Small intestine (tissue), 7 donors: ENCODE results near the gene MESD. TPM values are rescaled to one million over a fixed set of nuclear protein-coding genes. Genes with fewer than 3 reads are reported as not detected.

Experiments used
- DNase-seq, 2 donors: peaks; one replicate each; pipeline versions ENCODE4 v3.0.0 to v3.0.0-alpha.2; 2013
- FAIRE-seq: peaks from 2 replicates; lab custom pipeline; 2012; peaks lifted over from hg19 to GRCh38; lab: Jason Lieb, UNC
- H3K27ac ChIP-seq, 3 donors: one replicate each; pipeline ENCODE4 v1.5.1; 2013; ENCODE audit warnings: low read length in 2 of 3, mild to moderate bottlenecking in 2 of 3, control low read depth in 1 of 3, inconsistent platforms in 1 of 3, low read depth in 1 of 3, moderate library complexity in 1 of 3
- H3K27me3 ChIP-seq, 3 donors: one replicate each; pipeline ENCODE4 v1.6.1; 2013; ENCODE audit warnings: low read length in 3 of 3, inconsistent platforms in 1 of 3; ENCODE audit not compliant: control insufficient read depth in 3 of 3, insufficient read depth in 3 of 3
- H3K36me3 ChIP-seq, 3 donors: one replicate each; pipeline ENCODE4 v1.6.1; 2013; ENCODE audit warnings: low read length in 3 of 3, inconsistent platforms in 1 of 3, low read depth in 1 of 3, mild to moderate bottlenecking in 1 of 3, moderate library complexity in 1 of 3; ENCODE audit not compliant: control insufficient read depth in 3 of 3, insufficient read depth in 2 of 3
- H3K4me1 ChIP-seq, 3 donors: one replicate each; pipeline ENCODE4 v1.6.1; 2013; ENCODE audit warnings: low read length in 2 of 3, inconsistent platforms in 1 of 3, low read depth in 1 of 3, mild to moderate bottlenecking in 1 of 3, moderate library complexity in 1 of 3; ENCODE audit not compliant: control insufficient read depth in 3 of 3, insufficient read depth in 2 of 3
- H3K4me3 ChIP-seq, 3 donors: one replicate each; pipeline ENCODE4 v1.5.1; 2013; ENCODE audit warnings: low read length in 3 of 3, control low read depth in 1 of 3, inconsistent platforms in 1 of 3, low read depth in 1 of 3, mild to moderate bottlenecking in 1 of 3, moderate library complexity in 1 of 3
- H3K9me3 ChIP-seq, 2 donors: one replicate each; pipeline ENCODE4 v1.6.1; 2013; ENCODE audit warnings: low read depth in 1 of 2, low read length in 1 of 2; ENCODE audit not compliant: control insufficient read depth in 2 of 2, insufficient read depth in 1 of 2
- WGBS, 3 donors: extraction: QIAGEN DNeasy Blood & Tissue Kit; methylation state at CpG; one replicate each; pipeline ENCODE4 v1.1.7; 2013; 5-methylcytosine and 5-hydroxymethylcytosine counted together
- polyA plus RNA-seq, 4 donors: library from polyadenylated mRNA; stranded (reverse) in 3 of 4; unstranded in 1 of 4; fragments of 200-250 nt in 3 of 4; fragments of 120-200 nt in 1 of 4; gene quantifications; one replicate each; pipeline versions ENCODE4 v1.2.1 to v1.2.3, GENCODE V29; 2013
- donor health status: healthy with polysubstance abuse.
- donor health status: control.
- donor health status: control.
- donor health status: Bipolar disorder and iron deficiency.
- donor health status: healthy.

The MESD gene
- polyA plus RNA-seq, 4 donors, result 4.7 to 33.9 (median 13.6) TPM

- Histone ChIP-seq H3K27ac (no peak overlapping the region), H3K9me3 (no peaks in the 10 kb centered on the region), H3K4me3 (no peak overlapping the region), H3K27me3 (no peaks in the 10 kb centered on the region), H3K36me3 (no peaks in the 10 kb centered on the region), H3K4me1 (no peaks in the 10 kb centered on the region)
- DNase-seq, result no peak
- 80 to 92% (median 89%) methylated on average over 4 of the region's 4 CpGs for WGBS, 3 donors
- no peak for FAIRE-seq
These were observed 20.5 kb upstream of the MESD start for GRCh38 chr15:81010086-81010485.

DNA sequence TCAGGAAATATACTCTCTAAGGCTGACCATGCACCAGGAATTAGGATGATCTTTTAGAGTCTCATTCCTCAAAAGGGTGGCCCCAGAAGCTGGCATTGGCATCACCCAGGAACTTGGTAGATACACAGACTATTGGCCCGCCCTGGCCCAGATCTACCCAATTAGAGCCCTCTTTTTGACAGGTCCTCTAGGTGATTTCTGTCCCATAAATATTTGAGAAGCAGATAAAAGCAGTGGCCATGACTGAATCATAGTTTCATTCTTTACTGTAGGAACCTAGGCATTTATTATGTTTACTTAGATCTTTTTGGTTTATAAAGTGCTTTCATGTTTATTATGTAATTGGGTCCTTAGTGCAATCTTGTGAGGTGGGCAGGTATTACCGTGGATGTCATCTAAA is 18.7 kb upstream of the MESD start:
- peaks cover 0 to 2% (median 0%) of the 10 kb centered on the region in 3 donors for H3K36me3 ChIP-seq
- no peaks in the 10 kb centered on the region for H3K9me3 ChIP-seq
- DNase-seq (peak; percentile 3 to 12), FAIRE-seq (no peak)
- peaks cover 0 to 6% (median 0%) of the 10 kb centered on the region in 3 donors for H3K4me1 ChIP-seq
- H3K4me3 ChIP-seq, result no peak overlapping the region
- 49 to 81% (median 60%) methylated on average over 2 of the region's 2 CpGs for WGBS, 3 donors
- no peak overlapping the region for H3K27ac ChIP-seq
- H3K27me3 ChIP-seq, result no peaks in the 10 kb centered on the region

DNA sequence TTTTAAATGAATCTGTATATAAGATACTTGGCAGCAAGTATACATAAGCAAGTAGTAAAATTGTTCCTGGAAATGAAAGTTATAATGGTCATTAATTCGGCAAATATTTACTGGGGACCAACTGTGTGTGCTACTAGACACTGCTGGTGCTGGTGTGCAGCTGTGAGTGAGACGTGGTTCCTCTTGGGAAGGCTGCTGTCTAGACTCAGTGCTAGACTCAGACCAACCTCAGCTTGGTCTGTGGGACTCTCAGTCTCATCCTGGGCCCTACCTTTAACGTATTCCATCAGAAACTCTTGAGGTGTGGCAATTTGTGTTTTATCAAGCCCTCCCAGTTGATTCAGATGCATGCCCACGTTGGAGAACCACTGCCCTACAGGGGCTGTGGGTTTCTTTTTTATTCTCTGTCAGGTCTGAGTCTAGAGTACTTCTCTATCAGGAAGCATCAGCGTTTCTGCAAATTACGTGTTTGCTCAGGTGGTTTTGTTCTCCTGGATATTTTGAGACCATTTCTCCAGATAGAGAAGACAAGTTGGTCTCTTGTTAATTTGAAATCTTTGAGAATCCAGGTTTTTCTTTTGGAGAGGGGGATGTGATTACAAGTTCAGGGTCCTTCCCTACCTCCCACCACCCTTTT is 17.9 kb upstream of the MESD start:
- 69 to 71% (median 71%) methylated on average over 6 of the region's 6 CpGs for WGBS, 3 donors
- H3K27ac ChIP-seq, result no peak overlapping the region
- H3K9me3 ChIP-seq, result no peaks in the 10 kb centered on the region
- peaks cover 0 to 12% (median 2%) of the 10 kb centered on the region in 3 donors for H3K4me1 ChIP-seq
- no peaks in the 10 kb centered on the region for H3K27me3 ChIP-seq
- no peak overlapping the region for H3K4me3 ChIP-seq
- peaks cover 0 to 9% (median 0%) of the 10 kb centered on the region in 3 donors for H3K36me3 ChIP-seq
- DNase-seq (no peak), FAIRE-seq (no peak)

GRCh38 chr15:81006124-81006523 is 16.5 kb upstream of the MESD start:
- peaks cover 0 to 9% (median 0%) of the 10 kb centered on the region in 3 donors for H3K36me3 ChIP-seq
- H3K4me3 ChIP-seq, result no peak overlapping the region
- no peaks in the 10 kb centered on the region for H3K9me3 ChIP-seq
- H3K4me1 ChIP-seq, result peaks cover 0 to 14% (median 4%) of the 10 kb centered on the region in 3 donors
- DNase-seq, result no peak
- H3K27ac ChIP-seq, result no peak overlapping the region
- no peak for FAIRE-seq
- no peaks in the 10 kb centered on the region for H3K27me3 ChIP-seq
- WGBS, 3 donors, result 97 to 100% (median 100%) methylated on average over 1 of the region's 1 CpG

DNA sequence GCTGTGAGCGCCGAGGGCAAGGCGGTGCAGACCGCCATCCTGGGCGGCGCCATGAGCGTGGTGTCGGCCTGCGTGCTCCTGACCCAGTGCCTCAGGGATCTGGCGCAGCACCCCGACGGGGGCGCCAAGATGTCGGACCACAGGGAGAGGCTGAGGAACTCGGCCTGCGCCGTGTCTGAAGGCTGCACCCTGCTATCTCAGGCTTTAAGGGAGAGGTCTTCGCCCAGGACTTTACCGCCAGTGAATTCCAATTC is 13.4 kb upstream of the MESD start:
- Histone ChIP-seq H3K27ac (peak overlapping the region in 1 of 3 donors; percentile 99), H3K4me3 (peak overlapping the region in 1 of 3 donors; percentile 86), H3K4me1 (peaks cover 0 to 14% (median 4%) of the 10 kb centered on the region in 3 donors), H3K36me3 (peaks cover 0 to 9% (median 0%) of the 10 kb centered on the region in 3 donors), H3K27me3 (no peaks in the 10 kb centered on the region), H3K9me3 (no peaks in the 10 kb centered on the region)
- no peak for DNase-seq
- WGBS, 3 donors, result 93 to 97% (median 93%) methylated on average over 19 of the region's 19 CpGs
- FAIRE-seq, result no peak

GRCh38 chr15:81002331-81003096 is 12.9 kb upstream of the MESD start:
- Histone ChIP-seq H3K27me3 (no peaks in the 10 kb centered on the region), H3K36me3 (peaks cover 0 to 9% (median 0%) of the 10 kb centered on the region in 3 donors), H3K27ac (peak overlapping the region in 1 of 3 donors; percentile 99), H3K4me3 (peak overlapping the region; percentile 29 to 91 (median 86)), H3K9me3 (no peaks in the 10 kb centered on the region), H3K4me1 (peaks cover 0 to 14% (median 4%) of the 10 kb centered on the region in 3 donors)
- DNase-seq, result peak; percentile 12 to 51
- FAIRE-seq, result no peak
- WGBS, 3 donors, result 63 to 69% (median 68%) methylated on average over 84 to 89 of the region's 89 CpGs

DNA sequence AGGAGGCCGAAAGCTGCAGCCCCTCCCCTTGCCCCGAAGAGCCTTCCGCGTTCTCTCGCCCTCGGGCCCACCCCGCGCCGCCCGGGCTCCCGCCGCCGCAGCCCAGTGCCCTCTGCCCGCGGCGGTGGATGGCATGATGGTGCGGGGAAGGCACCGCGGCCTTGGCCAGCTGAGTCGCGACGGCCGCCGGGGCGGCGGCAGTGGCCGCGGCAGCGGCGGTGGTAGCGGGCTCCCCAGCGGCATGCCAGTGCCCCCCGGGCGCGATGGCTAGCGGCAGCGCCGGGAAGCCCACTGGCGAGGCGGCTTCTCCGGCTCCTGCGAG is 12.4 kb upstream of the MESD start:
- Histone ChIP-seq H3K36me3 (peaks cover 0 to 9% (median 0%) of the 10 kb centered on the region in 3 donors), H3K27me3 (no peaks in the 10 kb centered on the region), H3K4me1 (peaks cover 0 to 14% (median 4%) of the 10 kb centered on the region in 3 donors), H3K27ac (peak overlapping the region; percentile 88 to 99 (median 95)), H3K9me3 (no peaks in the 10 kb centered on the region), H3K4me3 (peak overlapping the region; percentile 86 to 92 (median 91))
- DNase-seq (no peak), FAIRE-seq (no peak)
- 2% methylated on average over 30 to 42 of the region's 42 CpGs for WGBS, 3 donors

DNA sequence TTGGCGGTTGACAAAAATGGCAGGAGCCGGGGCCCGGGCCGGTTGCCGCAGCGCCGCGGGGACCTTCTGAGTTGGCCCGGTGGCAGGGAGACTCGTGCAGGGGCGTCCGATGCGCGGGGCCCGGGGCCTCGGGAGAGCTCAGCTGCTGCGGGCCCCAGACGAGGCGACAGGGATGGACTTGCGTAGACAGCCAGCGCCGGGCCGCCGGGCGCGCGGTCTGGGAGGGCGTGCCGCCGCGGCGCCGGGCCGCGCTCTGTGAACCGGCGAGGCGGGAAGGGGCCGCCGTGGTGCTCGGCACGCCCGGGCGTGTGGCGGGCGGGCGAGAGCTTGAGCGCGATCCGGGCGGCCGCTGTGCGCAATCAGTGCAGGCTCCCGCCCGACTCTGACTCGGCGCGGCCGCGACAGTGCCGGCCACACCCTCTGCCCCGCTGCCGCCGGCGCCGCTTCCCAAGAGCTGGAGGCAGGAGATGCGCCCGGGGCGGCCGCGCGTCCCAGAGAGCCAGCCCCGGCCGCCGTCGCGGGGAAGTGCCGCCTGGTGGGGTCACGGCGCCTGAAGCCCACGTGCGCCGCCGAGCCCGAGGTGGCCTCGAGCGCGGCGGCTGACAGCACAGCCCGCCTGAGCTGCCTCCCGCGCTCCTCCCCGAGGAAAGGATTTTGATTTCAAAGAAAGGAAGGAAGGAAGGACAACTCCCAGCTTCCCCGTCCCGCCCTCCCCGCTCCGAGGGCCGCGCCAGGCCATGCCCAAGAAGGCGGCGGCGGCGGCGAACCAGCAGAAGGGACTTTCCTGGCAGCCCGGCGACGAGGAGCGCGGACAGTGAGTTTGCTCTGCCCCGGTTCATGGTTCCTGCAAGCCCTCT is 11.8 kb upstream of the MESD start:
- peak overlapping the region; percentile 88 to 99 (median 95) for H3K27ac ChIP-seq
- H3K9me3 ChIP-seq, result peaks cover 0 to under 1% of the 10 kb centered on the region in 2 donors
- peaks cover 0 to 14% (median 4%) of the 10 kb centered on the region in 3 donors for H3K4me1 ChIP-seq
- WGBS, 3 donors, result 0 to 1% (median 1%) methylated on average over 59 to 110 of the region's 110 CpGs
- peak; percentile 61 to 85 for DNase-seq
- peak overlapping the region; percentile 86 to 92 (median 91) for H3K4me3 ChIP-seq
- H3K36me3 ChIP-seq, result peaks cover 0 to 9% (median 0%) of the 10 kb centered on the region in 3 donors
- no peaks in the 10 kb centered on the region for H3K27me3 ChIP-seq
- FAIRE-seq, result no peak
